ENCODE data around the gene DNAJB13. TPM values are rescaled to one million over a fixed set of nuclear protein-coding genes. Genes with fewer than 3 reads are reported as not detected.

The DNAJB13 gene
- total and polyA plus RNA-seq, 2 donors (not counting 1 experiment from before 2014, with no cell fraction given): 0.15 to 0.27 TPM

DNA sequence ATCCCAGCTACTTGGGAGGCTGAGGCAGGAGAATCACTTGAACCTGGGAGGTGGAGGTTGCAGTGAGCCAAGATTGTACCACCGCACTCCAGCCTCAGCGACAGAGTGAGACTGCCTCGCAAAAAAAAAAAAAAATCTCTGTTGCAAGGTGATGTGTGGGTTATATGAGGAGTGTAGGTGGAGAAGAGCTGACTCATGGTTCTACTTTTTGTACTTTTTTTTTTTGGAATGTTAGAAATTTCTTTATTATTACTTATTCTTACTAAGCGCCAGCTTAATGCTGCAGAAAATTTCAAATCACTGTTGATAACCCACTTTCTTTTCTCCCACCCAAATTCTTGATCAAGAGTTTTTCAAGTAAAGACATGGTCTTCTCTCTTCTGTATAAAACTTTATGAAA, 29.6 kb upstream of the DNAJB13 start:
- no peak for DNase-seq
- Mint-ChIP-seq H3K9me3 (ENCODE audit: insufficient read depth) (no peaks in the 10 kb centered on the region), H3K27ac (no peak overlapping the region), H3K4me3 (no peak overlapping the region), H3K27me3 (no peaks in the 10 kb centered on the region), H3K4me1 (no peaks in the 10 kb centered on the region)
- Histone ChIP-seq H3K79me2 (ENCODE audit: control insufficient read depth, insufficient read depth, low read length) (no peaks in the 10 kb centered on the region), H3K4me3 (ENCODE audit: control extremely low read depth in 1 of 5, extremely low read depth in 1 of 5, insufficient read depth in 1 of 5, low read depth in 2 of 5, low read length in 4 of 5) (no peak overlapping the region), H3K4me1 (ENCODE audit: control insufficient read depth in 2 of 2, insufficient read depth in 2 of 2, low read length in 2 of 2) (no peaks in the 10 kb centered on the region), H3K9ac (ENCODE audit: low read length) (no peak overlapping the region), H3K27ac (ENCODE audit: low read length in 2 of 2) (no peak overlapping the region), H4K20me1 (ENCODE audit: control insufficient read depth, insufficient read depth, low read length, poor library complexity, severe bottlenecking) (no peaks in the 10 kb centered on the region), H3K27me3 (replicated peaks in 1 of 4; ENCODE audit: control extremely low read depth in 1 of 4, control insufficient read depth in 3 of 4, insufficient read depth in 4 of 4, low read length in 3 of 4) (no peaks in the 10 kb centered on the region), H3K4me2 (replicated peaks; ENCODE audit: low read depth, low read length, poor library complexity, severe bottlenecking) (no peak overlapping the region), H3K36me3 (replicated peaks in 1 of 2; ENCODE audit: control extremely low read depth in 1 of 2, control insufficient read depth in 1 of 2, extremely low read depth in 1 of 2, insufficient read depth in 2 of 2, low read length in 1 of 2) (peaks cover 2 to 49% of the 10 kb centered on the region in 2 experiments), H3K9me3 (ENCODE audit: control extremely low read depth in 1 of 3, control insufficient read depth in 2 of 3, insufficient read depth in 1 of 3, low read length in 2 of 3) (no peaks in the 10 kb centered on the region), H2AFZ (ENCODE audit: insufficient read depth, low read depth, low read length, poor library complexity, severe bottlenecking) (no peak overlapping the region)
- ChIA-PET CTCF (no interaction called here), POLR2A (no interaction called here)
- intact Hi-C loops (cut with micrococcal nuclease): no loop called here
- ATAC-seq (ENCODE audit: low read depth): no peak
- WGBS (ENCODE audit: insufficient coverage): no CpG with 5 or more reads among the region's 4 CpGs
- TF ChIP-seq EZH2 (IDR thresholded peaks at IDR 0.05; ENCODE audit: borderline replicate concordance, insufficient read depth, low read depth, low read length, poor library complexity, severe bottlenecking): no peak
- TF ChIP-seq, protein P1, sequence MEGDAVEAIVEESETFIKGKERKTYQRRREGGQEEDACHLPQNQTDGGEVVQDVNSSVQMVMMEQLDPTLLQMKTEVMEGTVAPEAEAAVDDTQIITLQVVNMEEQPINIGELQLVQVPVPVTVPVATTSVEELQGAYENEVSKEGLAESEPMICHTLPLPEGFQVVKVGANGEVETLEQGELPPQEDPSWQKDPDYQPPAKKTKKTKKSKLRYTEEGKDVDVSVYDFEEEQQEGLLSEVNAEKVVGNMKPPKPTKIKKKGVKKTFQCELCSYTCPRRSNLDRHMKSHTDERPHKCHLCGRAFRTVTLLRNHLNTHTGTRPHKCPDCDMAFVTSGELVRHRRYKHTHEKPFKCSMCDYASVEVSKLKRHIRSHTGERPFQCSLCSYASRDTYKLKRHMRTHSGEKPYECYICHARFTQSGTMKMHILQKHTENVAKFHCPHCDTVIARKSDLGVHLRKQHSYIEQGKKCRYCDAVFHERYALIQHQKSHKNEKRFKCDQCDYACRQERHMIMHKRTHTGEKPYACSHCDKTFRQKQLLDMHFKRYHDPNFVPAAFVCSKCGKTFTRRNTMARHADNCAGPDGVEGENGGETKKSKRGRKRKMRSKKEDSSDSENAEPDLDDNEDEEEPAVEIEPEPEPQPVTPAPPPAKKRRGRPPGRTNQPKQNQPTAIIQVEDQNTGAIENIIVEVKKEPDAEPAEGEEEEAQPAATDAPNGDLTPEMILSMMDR (IDR thresholded peaks at IDR 0.05): no peak

DNA sequence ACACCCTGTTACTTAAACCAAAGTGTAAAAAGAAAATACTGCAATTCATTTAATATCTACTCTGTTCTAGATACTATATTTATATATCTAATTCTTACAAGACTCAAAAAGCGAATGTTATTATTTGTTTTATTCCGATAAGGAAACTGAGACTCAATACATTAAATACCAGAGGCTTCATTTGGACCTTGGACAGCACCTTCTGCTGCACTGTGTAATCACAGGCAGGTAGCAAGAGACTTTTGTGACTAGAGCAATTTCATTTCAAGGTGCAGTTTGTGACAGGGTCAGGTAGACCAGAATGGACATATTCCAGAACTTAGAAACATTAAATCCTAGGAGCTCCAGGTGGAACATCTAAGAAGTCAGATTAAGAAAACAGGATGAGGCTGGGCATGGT, 21.4 kb upstream of the DNAJB13 start:
- Mint-ChIP-seq H3K4me3 (no peak overlapping the region), H3K27ac (no peak overlapping the region), H3K4me1 (no peaks in the 10 kb centered on the region), H3K27me3 (no peaks in the 10 kb centered on the region), H3K9me3 (ENCODE audit: insufficient read depth) (no peaks in the 10 kb centered on the region)
- Histone ChIP-seq H3K79me2 (ENCODE audit: control insufficient read depth, insufficient read depth, low read length) (no peaks in the 10 kb centered on the region), H3K9ac (ENCODE audit: low read length) (no peak overlapping the region), H3K36me3 (replicated peaks in 1 of 2; ENCODE audit: control extremely low read depth in 1 of 2, control insufficient read depth in 1 of 2, extremely low read depth in 1 of 2, insufficient read depth in 2 of 2, low read length in 1 of 2) (peaks cover 12 to 48% of the 10 kb centered on the region in 2 experiments), H3K9me3 (ENCODE audit: control extremely low read depth in 1 of 3, control insufficient read depth in 2 of 3, insufficient read depth in 1 of 3, low read length in 2 of 3) (no peaks in the 10 kb centered on the region), H4K20me1 (ENCODE audit: control insufficient read depth, insufficient read depth, low read length, poor library complexity, severe bottlenecking) (no peaks in the 10 kb centered on the region), H3K4me3 (ENCODE audit: control extremely low read depth in 1 of 5, extremely low read depth in 1 of 5, insufficient read depth in 1 of 5, low read depth in 2 of 5, low read length in 4 of 5) (no peak overlapping the region), H3K4me2 (replicated peaks; ENCODE audit: low read depth, low read length, poor library complexity, severe bottlenecking) (no peak overlapping the region), H3K4me1 (ENCODE audit: control insufficient read depth in 2 of 2, insufficient read depth in 2 of 2, low read length in 2 of 2) (no peaks in the 10 kb centered on the region), H2AFZ (ENCODE audit: insufficient read depth, low read depth, low read length, poor library complexity, severe bottlenecking) (no peak overlapping the region), H3K27ac (ENCODE audit: low read length in 2 of 2) (no peak overlapping the region), H3K27me3 (replicated peaks in 1 of 4; ENCODE audit: control extremely low read depth in 1 of 4, control insufficient read depth in 3 of 4, insufficient read depth in 4 of 4, low read length in 3 of 4) (no peaks in the 10 kb centered on the region)
- WGBS (ENCODE audit: insufficient coverage): no CpG with 5 or more reads among the region's 2 CpGs
- DNase-seq: no peak
- POLR2A ChIA-PET: no interaction called here
- no peak for ATAC-seq (ENCODE audit: low read depth)
- intact Hi-C loops (cut with micrococcal nuclease): no loop called here
- CTCF ChIA-PET: no interaction called here
- TF ChIP-seq, protein P1 (IDR thresholded peaks at IDR 0.05): no peak
- TF ChIP-seq EZH2 (IDR thresholded peaks at IDR 0.05; ENCODE audit: borderline replicate concordance, insufficient read depth, low read depth, low read length, poor library complexity, severe bottlenecking): no peak
